Measurements from ENCODE around the gene GPR27.

DNA sequence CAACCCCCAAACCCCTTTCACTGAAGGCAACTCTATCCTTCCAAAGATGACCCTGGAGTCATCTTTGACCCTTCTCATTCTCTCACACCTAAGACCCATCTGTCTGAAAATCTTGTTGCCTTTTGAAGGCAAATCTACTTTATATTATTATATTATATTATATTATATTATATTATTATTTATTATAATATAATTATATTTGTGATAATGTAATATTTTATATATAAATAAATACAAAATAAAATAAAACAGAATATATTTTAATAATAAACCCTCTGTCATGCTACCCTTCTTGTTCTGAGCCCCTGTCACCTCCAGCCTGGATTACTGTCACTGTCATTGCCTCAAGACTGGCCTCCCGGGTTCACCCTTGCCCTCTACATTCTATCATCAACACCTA, 36.3 kb downstream of the GPR27 start:
- TF ChIP-seq, protein P1, sequence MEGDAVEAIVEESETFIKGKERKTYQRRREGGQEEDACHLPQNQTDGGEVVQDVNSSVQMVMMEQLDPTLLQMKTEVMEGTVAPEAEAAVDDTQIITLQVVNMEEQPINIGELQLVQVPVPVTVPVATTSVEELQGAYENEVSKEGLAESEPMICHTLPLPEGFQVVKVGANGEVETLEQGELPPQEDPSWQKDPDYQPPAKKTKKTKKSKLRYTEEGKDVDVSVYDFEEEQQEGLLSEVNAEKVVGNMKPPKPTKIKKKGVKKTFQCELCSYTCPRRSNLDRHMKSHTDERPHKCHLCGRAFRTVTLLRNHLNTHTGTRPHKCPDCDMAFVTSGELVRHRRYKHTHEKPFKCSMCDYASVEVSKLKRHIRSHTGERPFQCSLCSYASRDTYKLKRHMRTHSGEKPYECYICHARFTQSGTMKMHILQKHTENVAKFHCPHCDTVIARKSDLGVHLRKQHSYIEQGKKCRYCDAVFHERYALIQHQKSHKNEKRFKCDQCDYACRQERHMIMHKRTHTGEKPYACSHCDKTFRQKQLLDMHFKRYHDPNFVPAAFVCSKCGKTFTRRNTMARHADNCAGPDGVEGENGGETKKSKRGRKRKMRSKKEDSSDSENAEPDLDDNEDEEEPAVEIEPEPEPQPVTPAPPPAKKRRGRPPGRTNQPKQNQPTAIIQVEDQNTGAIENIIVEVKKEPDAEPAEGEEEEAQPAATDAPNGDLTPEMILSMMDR (IDR thresholded peaks at IDR 0.05): no peak
- no peak for TF ChIP-seq EZH2 (IDR thresholded peaks at IDR 0.05)
- TF ChIP-seq EZH2phosphoT487 (IDR thresholded peaks at IDR 0.05): no peak
